ENCODE results near the gene INPP5E. TPM values are rescaled to one million over a fixed set of nuclear protein-coding genes. Genes with fewer than 3 reads are reported as not detected.

Gene INPP5E
- total and polyA plus RNA-seq, 12 donors = 2.3 to 27.1 (median 10.5) TPM

- intact Hi-C loops (cut with DNase I) = no loop called here
- TF ChIP-seq CTCF (IDR thresholded peaks at IDR 0.05) (no peak), POLR2A (IDR thresholded peaks at IDR 0.05) (no peak)
- H3K36me3 ChIP-seq (replicated peaks in 1 of 2) = peaks cover 0 to 47% of the 10 kb centered on the region in 2 donors
- no peak for DNase-seq
- no peak overlapping the region for H3K4me3 ChIP-seq
- no peak overlapping the region for H3K27ac ChIP-seq
- no peaks in the 10 kb centered on the region for H3K27me3 ChIP-seq
- H3K4me1 ChIP-seq (replicated peaks in 1 of 2) = no peaks in the 10 kb centered on the region
- WGBS, 4 donors = 87 to 93% (median 89%) methylated on average over 15 to 27 of the region's 27 CpGs
- no peaks in the 10 kb centered on the region for H3K9me3 ChIP-seq (replicated peaks in 1 of 3)
These were observed 14.8 kb downstream of the INPP5E start for GRCh38 chr9:136424750-136425362.

GRCh38 chr9:136423432-136424146 is 16.1 kb downstream of the INPP5E start:
- Histone ChIP-seq H3K27me3 (no peaks in the 10 kb centered on the region), H3K4me3 (no peak overlapping the region), H3K36me3 (replicated peaks in 1 of 2) (peaks cover 0 to 60% of the 10 kb centered on the region in 2 donors), H3K27ac (no peak overlapping the region), H3K9me3 (replicated peaks in 1 of 3) (no peaks in the 10 kb centered on the region), H3K4me1 (replicated peaks in 1 of 2) (no peaks in the 10 kb centered on the region)
- WGBS, 4 donors = 93 to 96% (median 94%) methylated on average over 29 to 43 of the region's 43 CpGs
- TF ChIP-seq POLR2A (IDR thresholded peaks at IDR 0.05) (no peak), CTCF (IDR thresholded peaks at IDR 0.05) (no peak)
- no peak for DNase-seq
- intact Hi-C loops (cut with DNase I) = no loop called here

- no peak for TF ChIP-seq POLR2A (IDR thresholded peaks at IDR 0.05)
- no peak for TF ChIP-seq CTCF (IDR thresholded peaks at IDR 0.05)
- peaks cover 0 to 67% of the 10 kb centered on the region in 2 donors for H3K36me3 ChIP-seq (replicated peaks in 1 of 2)
These were observed 16.8 kb downstream of the INPP5E start for GRCh38 chr9:136422876-136423275.

GRCh38 chr9:136421791-136422190 is 17.9 kb downstream of the INPP5E start:
- Histone ChIP-seq H3K9me3 (replicated peaks in 1 of 3) (no peaks in the 10 kb centered on the region), H3K4me3 (no peak overlapping the region), H3K27me3 (no peaks in the 10 kb centered on the region), H3K4me1 (replicated peaks in 1 of 2) (no peaks in the 10 kb centered on the region), H3K27ac (no peak overlapping the region), H3K36me3 (replicated peaks in 1 of 2) (peaks cover 0 to 78% of the 10 kb centered on the region in 2 donors)
- TF ChIP-seq CTCF (IDR thresholded peaks at IDR 0.05) (no peak), POLR2A (IDR thresholded peaks at IDR 0.05) (no peak)
- no peak for DNase-seq
- 85 to 93% (median 91%) methylated on average over 10 to 21 of the region's 21 CpGs for WGBS, 4 donors
- intact Hi-C loops (cut with DNase I) = no loop called here

More at GRCh38 chr9:136422876-136423275, 16.8 kb downstream of the INPP5E start:
- H3K9me3 ChIP-seq (replicated peaks in 1 of 3) = no peaks in the 10 kb centered on the region
- H3K27ac ChIP-seq = no peak overlapping the region
- 91 to 96% (median 94%) methylated on average over 24 to 26 of the region's 26 CpGs for WGBS, 4 donors
- no peak for DNase-seq
- intact Hi-C loops (cut with DNase I) = no loop called here
- no peaks in the 10 kb centered on the region for H3K27me3 ChIP-seq
- H3K4me1 ChIP-seq (replicated peaks in 1 of 2) = no peaks in the 10 kb centered on the region
- no peak overlapping the region for H3K4me3 ChIP-seq

Data from adrenal gland (tissue), 12 donors.